ENCODE data around the gene PPARA. TPM values are rescaled to one million over a fixed set of nuclear protein-coding genes. Genes with fewer than 3 reads are reported as not detected.

The PPARA gene
- total and polyA plus RNA-seq, 2 donors (not counting 3 experiments of a cell fraction or from before 2014, with no cell fraction given) = 3.1 to 10.7 TPM

- DNase-seq (ENCODE audit: low read depth, low spot score) (no peak), FAIRE-seq (no peak)
- BruUV-seq (replicated peaks) = no TSS peak
- H3K9me1 ChIP-seq (replicated peaks; ENCODE audit: control insufficient read depth, extremely low read depth, insufficient read depth, low read length) = no peaks in the 10 kb centered on the region
- no peaks in the 10 kb centered on the region for H3K36me3 ChIP-seq (ENCODE audit: control insufficient read depth in 2 of 2, extremely low read depth in 1 of 2, insufficient read depth in 2 of 2, low read length in 2 of 2)
- H3K79me2 ChIP-seq (ENCODE audit: control insufficient read depth, insufficient read depth, low read length) = no peaks in the 10 kb centered on the region
- dilution Hi-C loops (cut with MboI; ENCODE audit: extremely low pct_ligation_motif_present, low sequenced_read_pairs) = no loop called here
- H3K27me3 ChIP-seq (ENCODE audit: control insufficient read depth in 2 of 2, insufficient read depth in 2 of 2, low read length in 2 of 2) = no peaks in the 10 kb centered on the region
- ChIA-PET CTCF (no interaction called here), POLR2A (no interaction called here)
- H3K4me1 ChIP-seq (ENCODE audit: control insufficient read depth, extremely low read depth, insufficient read depth, low read length) = no peaks in the 10 kb centered on the region
- no peak overlapping the region for H3K4me3 ChIP-seq (replicated peaks in 1 of 3; ENCODE audit: insufficient read depth in 1 of 3, low read depth in 1 of 3, low read length in 3 of 3)
- H4K20me1 ChIP-seq (replicated peaks; ENCODE audit: control insufficient read depth, extremely low read depth, insufficient read depth, low read length) = no peaks in the 10 kb centered on the region
- intact Hi-C loops (cut with micrococcal nuclease) = no loop called here
- no peak overlapping the region for H2AFZ ChIP-seq (ENCODE audit: low read depth, low read length)
- no peak for TF ChIP-seq JUN (IDR thresholded peaks at IDR 0.05; ENCODE audit: borderline replicate concordance, insufficient read depth, insufficient read length, low read depth)
- TF ChIP-seq POLR2A (IDR thresholded peaks at IDR 0.05; ENCODE audit: low read depth, low read length) = no peak
- no peak for TF ChIP-seq MAX (IDR thresholded peaks at IDR 0.05; ENCODE audit: insufficient read depth, insufficient read length)
- no peak for TF ChIP-seq EZH2 (IDR thresholded peaks at IDR 0.05; ENCODE audit: borderline replicate concordance, low read depth, low read length, severe bottlenecking)
- no peak for TF ChIP-seq GATA2 (IDR thresholded peaks at IDR 0.05; ENCODE audit: insufficient read depth, insufficient read length, low read depth, low read length)
- no peak for TF ChIP-seq MYC (IDR thresholded peaks at IDR 0.05; ENCODE audit: low read depth, low read length)
- no peak for TF ChIP-seq CTCF (IDR thresholded peaks at IDR 0.05; ENCODE audit: extremely low read depth in 1 of 2, insufficient read depth in 1 of 2, low read depth in 1 of 2, low read length in 2 of 2)
- TF ChIP-seq FOS (IDR thresholded peaks at IDR 0.05; ENCODE audit: borderline replicate concordance, insufficient read depth, low read length) = no peak
- no peak for TF ChIP-seq POLR2AphosphoS5 (IDR thresholded peaks at IDR 0.05; ENCODE audit: insufficient read depth, low read depth, low read length)
- H3K9me3 ChIP-seq (replicated peaks; ENCODE audit: control insufficient read depth, insufficient read depth, low read length) = no peaks in the 10 kb centered on the region
- H3K27ac ChIP-seq (ENCODE audit: insufficient read depth, low read depth, low read length) = no peak overlapping the region
- H3K9ac ChIP-seq (replicated peaks; ENCODE audit: extremely low read depth, insufficient read depth, low read length) = no peak overlapping the region
- no peak overlapping the region for H3K4me2 ChIP-seq (ENCODE audit: insufficient read depth, low read length)
Observed at GRCh38 chr22:46163557-46163888, 13.2 kb downstream of the PPARA start.
